Neural progenitor cell (in vitro differentiated cells): ENCODE measurements around the gene MRPL33. TPM values are rescaled to one million over a fixed set of nuclear protein-coding genes. Genes with fewer than 3 reads are reported as not detected.
"Not testable (repeated sequence)": the region's sequence is repeated elsewhere in the genome, so short reads cannot be mapped to it uniquely, and the experiment has no call there.

Experiments
- DNase-seq: peaks from one replicate; pipeline ENCODE4 v3.0.0-alpha.2; 2016; ENCODE audit warnings: low spot score
- H2AFZ ChIP-seq: fragments of 200-600 bp; sonication (generic); replicated peaks from 2 replicates; pipeline ENCODE4 v1.6.1; 2016; ENCODE audit warnings: antibody characterized with exemption
- H3F3A ChIP-seq: fragments of 200-600 bp; sonication (generic); 2 replicates; pipeline ENCODE4 v1.6.1; 2016; ENCODE audit warnings: antibody characterized with exemption, low read depth
- H3K27ac ChIP-seq: fragments of 200-600 bp; sonication (generic); 2 replicates; pipeline ENCODE4 v1.5.1; 2016; ENCODE audit warnings: mild to moderate bottlenecking
- H3K27me3 ChIP-seq: fragments of 200-600 bp; sonication (generic); 2 replicates; pipeline ENCODE4 v1.6.1; 2016; ENCODE audit warnings: mild to moderate bottlenecking, moderate library complexity
- H3K36me3 ChIP-seq: fragments of 200-600 bp; sonication (generic); 2 replicates; pipeline ENCODE4 v1.5.1; 2016
- H3K4me1 ChIP-seq: fragments of 200-600 bp; sonication (generic); 2 replicates; pipeline ENCODE4 v1.6.1; 2016; ENCODE audit warnings: mixed run types
- H3K4me2 ChIP-seq: fragments of 200-600 bp; sonication (generic); 2 replicates; pipeline ENCODE4 v1.6.1; 2016
- H3K4me3 ChIP-seq: fragments of 200-600 bp; sonication (generic); 2 replicates; pipeline ENCODE4 v1.5.1; 2016
- H3K79me2 ChIP-seq: fragments of 200-600 bp; sonication (generic); 2 replicates; pipeline ENCODE4 v1.6.1; 2016; ENCODE audit warnings: low read depth
- H3K9ac ChIP-seq: fragments of 200-600 bp; sonication (generic); 2 replicates; pipeline ENCODE4 v1.6.1; 2016
- H3K9me3 ChIP-seq: fragments of 200-600 bp; sonication (generic); 2 replicates; pipeline ENCODE4 v1.5.1; 2016; ENCODE audit warnings: low read depth
- H4K20me1 ChIP-seq: fragments of 200-600 bp; sonication (generic); 2 replicates; pipeline ENCODE4 v1.6.1; 2016; ENCODE audit warnings: low read depth
- H3K27ac Mint-ChIP-seq: 3 replicates; pipeline ENCODE4 v1.8.0; 2021; ENCODE audit warnings: mixed read lengths
- H3K27me3 Mint-ChIP-seq: 2 replicates; pipeline ENCODE4 v1.8.0; 2022; ENCODE audit warnings: low read depth, mild to moderate bottlenecking, inconsistent platforms, moderate library complexity, mixed read lengths; ENCODE audit not compliant: insufficient read depth
- H3K36me3 Mint-ChIP-seq: 3 replicates; pipeline ENCODE4 v1.8.0; 2021; ENCODE audit warnings: mixed read lengths
- H3K4me1 Mint-ChIP-seq: 3 replicates; pipeline ENCODE4 v1.8.0; 2021; ENCODE audit warnings: mixed read lengths
- H3K4me3 Mint-ChIP-seq: 3 replicates; pipeline ENCODE4 v1.8.0; 2021; ENCODE audit warnings: mild to moderate bottlenecking, moderate library complexity, mixed read lengths
- H3K9me3 Mint-ChIP-seq: 3 replicates; pipeline ENCODE4 v1.8.0; 2020; ENCODE audit warnings: mixed read lengths
- CTCF ChIP-seq: fragments of 200-600 bp; sonication (generic); IDR thresholded peaks from 2 replicates; pipeline ENCODE4 v1.5.1; 2017; ENCODE audit warnings: antibody characterized with exemption, mild to moderate bottlenecking
- EZH2 ChIP-seq: fragments of 200-600 bp; sonication (generic); IDR thresholded peaks from 2 replicates; pipeline ENCODE4 v1.6.1; 2017; ENCODE audit warnings: antibody characterized with exemption, mild to moderate bottlenecking, moderate library complexity
- EZH2phosphoT487 ChIP-seq: fragments of 200-600 bp; sonication (generic); IDR thresholded peaks from 2 replicates; pipeline ENCODE4 v1.6.1; 2017; ENCODE audit warnings: antibody characterized with exemption
- total RNA-seq: library from RNA; depleted of rRNA; stranded (reverse); fragments of >200 nt; gene quantifications from 2 replicates; pipeline ENCODE4 v1.2.3, GENCODE V29; 2015; ENCODE audit warnings: low replicate concordance

MRPL33 gene
- total RNA-seq, 1 donor from 2014 or later = 147 TPM

GRCh38 chr2:27741673-27742072 is 29.8 kb upstream of the MRPL33 start:
- no peaks in the 10 kb centered on the region for H3K9me3 ChIP-seq
- H3K27me3 Mint-ChIP-seq = peaks cover 5% of the 10 kb centered on the region
- H3K9me3 Mint-ChIP-seq = peaks cover 12% of the 10 kb centered on the region
- H3K27ac Mint-ChIP-seq = no peak overlapping the region
- no peaks in the 10 kb centered on the region for H3K4me1 ChIP-seq
- H3K27me3 ChIP-seq = no peaks in the 10 kb centered on the region
- no peaks in the 10 kb centered on the region for H3K4me1 Mint-ChIP-seq
- no peak overlapping the region for H3K4me2 ChIP-seq
- H3K27ac ChIP-seq = no peak overlapping the region
- H3K9ac ChIP-seq = no peak overlapping the region
- H3K79me2 ChIP-seq = no peaks in the 10 kb centered on the region
- no peak overlapping the region for H3K4me3 Mint-ChIP-seq
- H3F3A ChIP-seq = no peaks in the 10 kb centered on the region
- TF ChIP-seq EZH2phosphoT487 (no peak), EZH2 (no peak), CTCF (no peak)
- H3K36me3 Mint-ChIP-seq = no peaks in the 10 kb centered on the region
- no peak overlapping the region for H3K4me3 ChIP-seq
- DNase-seq = no peak
- no peak overlapping the region for H2AFZ ChIP-seq
- no peaks in the 10 kb centered on the region for H3K36me3 ChIP-seq
- no peaks in the 10 kb centered on the region for H4K20me1 ChIP-seq

GRCh38 chr2:27742571-27742970 is 28.9 kb upstream of the MRPL33 start:
- Histone ChIP-seq H3K9me3 (no peaks in the 10 kb centered on the region), H3K27me3 (no peaks in the 10 kb centered on the region), H3K36me3 (no peaks in the 10 kb centered on the region), H3F3A (no peaks in the 10 kb centered on the region), H3K4me3 (no peak overlapping the region), H2AFZ (no peak overlapping the region), H3K79me2 (no peaks in the 10 kb centered on the region), H3K4me1 (no peaks in the 10 kb centered on the region), H3K9ac (no peak overlapping the region), H4K20me1 (no peaks in the 10 kb centered on the region), H3K4me2 (no peak overlapping the region), H3K27ac (no peak overlapping the region)
- no peak for DNase-seq
- Mint-ChIP-seq H3K36me3 (no peaks in the 10 kb centered on the region), H3K4me3 (no peak overlapping the region), H3K9me3 (peaks cover 12% of the 10 kb centered on the region), H3K27me3 (peaks cover 2% of the 10 kb centered on the region), H3K27ac (no peak overlapping the region), H3K4me1 (no peaks in the 10 kb centered on the region)
- TF ChIP-seq EZH2phosphoT487 (no peak), EZH2 (no peak), CTCF (no peak)

GRCh38 chr2:27745494-27745893 is 26.0 kb upstream of the MRPL33 start:
- H3K4me3 Mint-ChIP-seq, H2AFZ ChIP-seq, H3K27me3 Mint-ChIP-seq, H3K9me3 ChIP-seq, H3K27me3 ChIP-seq, H3F3A ChIP-seq, H4K20me1 ChIP-seq, H3K4me1 Mint-ChIP-seq, H3K4me2 ChIP-seq, H3K27ac ChIP-seq, H3K79me2 ChIP-seq, H3K4me3 ChIP-seq, H3K9ac ChIP-seq, H3K36me3 Mint-ChIP-seq, H3K4me1 ChIP-seq, H3K27ac Mint-ChIP-seq, DNase-seq, H3K36me3 ChIP-seq: not testable (repeated sequence)
- H3K9me3 Mint-ChIP-seq = peaks cover 20% of the 10 kb centered on the region

GRCh38 chr2:27746325-27746724 is 25.2 kb upstream of the MRPL33 start:
- H3K27ac ChIP-seq = no peak overlapping the region

More at GRCh38 chr2:27746325-27746724, 25.2 kb upstream of the MRPL33 start:
- no peaks in the 10 kb centered on the region for H3K4me1 ChIP-seq
- no peaks in the 10 kb centered on the region for H3K36me3 ChIP-seq
- H3K27me3 ChIP-seq = no peaks in the 10 kb centered on the region
- H3K4me3 ChIP-seq = no peak overlapping the region
- no peak overlapping the region for H2AFZ ChIP-seq
- no peaks in the 10 kb centered on the region for H3F3A ChIP-seq
- peaks cover 3% of the 10 kb centered on the region for H3K9me3 ChIP-seq
- no peak overlapping the region for H3K27ac Mint-ChIP-seq
- no peak overlapping the region for H3K4me2 ChIP-seq
- peaks cover 5% of the 10 kb centered on the region for H3K27me3 Mint-ChIP-seq
- DNase-seq = no peak
- H3K36me3 Mint-ChIP-seq = no peaks in the 10 kb centered on the region
- H3K4me3 Mint-ChIP-seq = no peak overlapping the region
- H3K9ac ChIP-seq = no peak overlapping the region
- H3K79me2 ChIP-seq = no peaks in the 10 kb centered on the region
- H3K9me3 Mint-ChIP-seq = peaks cover 20% of the 10 kb centered on the region
- no peak for TF ChIP-seq CTCF
- TF ChIP-seq EZH2 = no peak
- no peak for TF ChIP-seq EZH2phosphoT487
- H4K20me1 ChIP-seq = no peaks in the 10 kb centered on the region
- no peaks in the 10 kb centered on the region for H3K4me1 Mint-ChIP-seq
